ENCODE results near the gene SPRED2.

Gene SPRED2

DNA sequence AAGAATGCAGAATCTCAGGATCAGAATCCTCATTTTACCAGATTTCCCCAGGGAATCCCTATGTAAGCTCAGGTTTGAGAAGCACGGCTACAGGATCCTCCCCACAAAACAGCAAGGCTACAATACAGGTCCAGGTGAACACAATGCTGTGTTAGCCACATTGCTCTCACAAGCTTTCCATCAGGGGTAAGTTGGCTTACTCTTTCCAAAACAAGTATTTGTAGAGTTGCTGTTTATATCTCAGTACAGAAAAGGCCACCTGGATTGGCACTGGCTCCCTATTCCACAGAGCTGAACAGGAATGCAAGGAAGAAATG lies 11.0 kb downstream of the SPRED2 start:
- Histone ChIP-seq H3K4me3 (ENCODE audit: insufficient read length, low read depth) (no peak overlapping the region), H3K9me3 (ENCODE audit: insufficient read depth, low read length) (no peaks in the 10 kb centered on the region), H3K27me3 (ENCODE audit: insufficient read depth, insufficient read length) (no peaks in the 10 kb centered on the region), H3K36me3 (ENCODE audit: insufficient read depth, insufficient read length, low read length) (no peaks in the 10 kb centered on the region), H3K4me1 (ENCODE audit: insufficient read depth, insufficient read length) (no peaks in the 10 kb centered on the region), H3K9ac (ENCODE audit: insufficient read length, low read depth) (no peak overlapping the region)
- DNase-seq (ENCODE audit: low read depth, low spot score) = no peak
- no peak for TF ChIP-seq ZNF274 (IDR thresholded peaks at IDR 0.05; ENCODE audit: low read depth, low read length)

DNA sequence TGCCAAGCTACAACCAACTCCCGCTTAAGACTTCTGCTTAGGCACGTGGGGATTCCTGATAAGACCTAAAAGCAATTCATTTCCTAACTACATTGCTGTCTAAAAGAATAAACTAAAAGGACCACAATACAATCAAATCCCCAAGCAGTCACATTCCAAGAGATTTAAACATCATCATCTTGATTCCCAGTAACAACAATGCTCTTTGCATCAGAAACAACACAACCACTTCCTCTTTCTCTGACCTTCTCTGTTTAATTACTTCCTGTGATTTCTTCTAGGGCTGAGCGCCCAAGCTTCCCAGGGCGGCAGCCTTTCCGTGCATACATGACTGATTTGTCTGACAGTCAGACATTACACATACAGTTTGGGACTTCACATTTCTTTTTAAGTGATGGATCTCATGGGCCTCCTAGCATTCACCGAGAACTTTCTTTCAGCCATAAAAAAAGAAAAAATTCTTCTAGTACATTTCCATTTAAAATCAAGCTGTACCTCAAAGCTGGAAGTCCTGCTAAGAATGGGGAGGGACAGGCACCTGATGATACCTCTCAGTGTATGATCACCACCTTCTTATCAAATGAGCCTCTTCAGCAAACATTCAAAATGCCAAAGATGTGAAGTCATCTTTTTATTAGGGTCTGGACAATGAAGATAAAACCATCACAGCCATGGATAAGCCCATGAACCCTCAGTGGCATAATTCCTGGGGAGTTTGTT lies 11.5 kb downstream of the SPRED2 start:
- no peak for DNase-seq (ENCODE audit: low read depth, low spot score)
- H3K4me3 ChIP-seq (ENCODE audit: insufficient read length, low read depth) = no peak overlapping the region
- H3K9ac ChIP-seq (ENCODE audit: insufficient read length, low read depth) = no peak overlapping the region
- TF ChIP-seq ZNF274 (IDR thresholded peaks at IDR 0.05; ENCODE audit: low read depth, low read length) = no peak
- no peak for TF ChIP-seq SUZ12 (IDR thresholded peaks at IDR 0.05; ENCODE audit: extremely low read depth, insufficient read depth, insufficient read length)
- no peak for TF ChIP-seq YY1 (IDR thresholded peaks at IDR 0.05; ENCODE audit: insufficient read depth, insufficient read length)
- no peaks in the 10 kb centered on the region for H3K27me3 ChIP-seq (ENCODE audit: insufficient read depth, insufficient read length)
- no peaks in the 10 kb centered on the region for H3K36me3 ChIP-seq (ENCODE audit: insufficient read depth, insufficient read length, low read length)
- H3K4me1 ChIP-seq (ENCODE audit: insufficient read depth, insufficient read length) = no peaks in the 10 kb centered on the region
- no peaks in the 10 kb centered on the region for H3K9me3 ChIP-seq (ENCODE audit: insufficient read depth, low read length)

DNA sequence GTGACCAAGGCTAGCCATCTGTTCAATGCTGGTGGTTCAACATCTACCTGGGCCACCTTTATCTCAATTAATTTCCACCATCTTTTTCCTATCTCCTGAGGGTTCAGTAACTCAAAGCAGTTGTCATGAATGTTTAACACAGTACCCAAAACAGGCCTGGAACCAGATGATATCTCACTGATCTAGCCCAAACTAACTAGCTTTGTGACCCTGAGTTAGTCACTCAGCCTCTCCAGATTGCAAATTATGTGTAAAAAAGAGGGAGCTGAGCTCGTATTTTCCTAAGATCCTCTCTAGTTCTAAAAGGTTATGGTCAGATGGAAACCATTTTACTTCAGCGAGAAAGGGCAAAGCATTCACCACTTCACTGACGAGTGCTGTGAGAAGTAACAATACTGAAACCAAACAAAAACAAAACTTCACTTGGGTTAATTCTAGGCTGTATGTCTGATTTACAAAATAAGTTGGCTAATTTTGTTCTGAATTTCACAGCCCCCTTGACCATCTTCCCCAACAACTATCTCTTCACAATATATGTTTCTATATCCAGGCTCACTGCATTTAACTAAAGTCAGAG lies 14.8 kb downstream of the SPRED2 start:
- TF ChIP-seq SUZ12 (IDR thresholded peaks at IDR 0.05; ENCODE audit: extremely low read depth, insufficient read depth, insufficient read length) (no peak), ZNF274 (IDR thresholded peaks at IDR 0.05; ENCODE audit: low read depth, low read length) (no peak), YY1 (IDR thresholded peaks at IDR 0.05; ENCODE audit: insufficient read depth, insufficient read length) (no peak)
- no peak for DNase-seq (ENCODE audit: low read depth, low spot score)
- Histone ChIP-seq H3K4me1 (ENCODE audit: insufficient read depth, insufficient read length) (no peaks in the 10 kb centered on the region), H3K9ac (ENCODE audit: insufficient read length, low read depth) (no peak overlapping the region), H3K27me3 (ENCODE audit: insufficient read depth, insufficient read length) (no peaks in the 10 kb centered on the region), H3K36me3 (ENCODE audit: insufficient read depth, insufficient read length, low read length) (no peaks in the 10 kb centered on the region), H3K9me3 (ENCODE audit: insufficient read depth, low read length) (no peaks in the 10 kb centered on the region), H3K4me3 (ENCODE audit: insufficient read length, low read depth) (no peak overlapping the region)

DNA sequence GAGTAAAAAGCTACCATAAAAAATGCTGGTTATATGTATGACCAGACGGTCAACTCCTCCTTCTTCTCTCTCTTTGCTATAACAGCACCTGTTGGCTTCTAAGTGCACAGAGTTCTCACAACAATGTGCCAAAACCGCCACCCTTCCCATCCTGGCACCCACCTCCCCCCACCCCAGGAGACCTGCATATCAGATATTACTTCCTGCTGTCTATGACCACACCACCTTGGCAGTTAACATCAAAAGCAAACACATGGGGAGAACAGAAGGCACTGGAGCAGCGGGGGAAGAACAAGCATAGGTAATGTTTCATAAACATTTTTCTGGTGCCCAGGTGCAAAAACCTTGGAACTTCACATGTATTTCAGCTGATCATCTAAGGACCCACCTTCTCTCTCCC lies 15.5 kb downstream of the SPRED2 start:
- no peak for DNase-seq (ENCODE audit: low read depth, low spot score)
- Histone ChIP-seq H3K4me3 (ENCODE audit: insufficient read length, low read depth) (no peak overlapping the region), H3K4me1 (ENCODE audit: insufficient read depth, insufficient read length) (no peaks in the 10 kb centered on the region), H3K27me3 (ENCODE audit: insufficient read depth, insufficient read length) (no peaks in the 10 kb centered on the region), H3K9me3 (ENCODE audit: insufficient read depth, low read length) (no peaks in the 10 kb centered on the region), H3K9ac (ENCODE audit: insufficient read length, low read depth) (no peak overlapping the region), H3K36me3 (ENCODE audit: insufficient read depth, insufficient read length, low read length) (no peaks in the 10 kb centered on the region)
- TF ChIP-seq SUZ12 (IDR thresholded peaks at IDR 0.05; ENCODE audit: extremely low read depth, insufficient read depth, insufficient read length) = no peak
- TF ChIP-seq ZNF274 (IDR thresholded peaks at IDR 0.05; ENCODE audit: low read depth, low read length) = no peak
- no peak for TF ChIP-seq YY1 (IDR thresholded peaks at IDR 0.05; ENCODE audit: insufficient read depth, insufficient read length)

DNA sequence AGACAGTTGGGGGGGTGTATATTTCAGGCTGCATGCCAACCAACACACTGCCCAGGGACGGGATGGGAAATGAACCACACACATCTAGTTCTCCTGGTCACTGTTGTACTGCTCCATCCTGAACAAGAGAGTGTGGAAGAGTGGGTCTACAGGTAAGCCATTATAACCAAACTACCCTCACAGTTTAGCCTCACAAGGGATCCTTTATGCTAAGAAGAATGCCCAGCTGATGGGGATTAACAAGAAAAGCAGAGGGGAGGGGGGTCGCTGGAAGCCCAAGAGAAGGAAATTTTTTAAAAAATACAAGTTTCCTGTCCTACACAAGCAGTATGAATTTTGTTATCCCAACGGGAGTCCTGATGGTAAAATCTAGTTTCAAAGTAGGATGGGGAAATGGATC lies 16.1 kb downstream of the SPRED2 start:
- Histone ChIP-seq H3K9me3 (ENCODE audit: insufficient read depth, low read length) (no peaks in the 10 kb centered on the region), H3K36me3 (ENCODE audit: insufficient read depth, insufficient read length, low read length) (no peaks in the 10 kb centered on the region), H3K4me3 (ENCODE audit: insufficient read length, low read depth) (no peak overlapping the region), H3K9ac (ENCODE audit: insufficient read length, low read depth) (no peak overlapping the region), H3K4me1 (ENCODE audit: insufficient read depth, insufficient read length) (no peaks in the 10 kb centered on the region), H3K27me3 (ENCODE audit: insufficient read depth, insufficient read length) (no peaks in the 10 kb centered on the region)
- TF ChIP-seq ZNF274 (IDR thresholded peaks at IDR 0.05; ENCODE audit: low read depth, low read length) (no peak), SUZ12 (IDR thresholded peaks at IDR 0.05; ENCODE audit: extremely low read depth, insufficient read depth, insufficient read length) (no peak), YY1 (IDR thresholded peaks at IDR 0.05; ENCODE audit: insufficient read depth, insufficient read length) (no peak)
- no peak for DNase-seq (ENCODE audit: low read depth, low spot score)

DNA sequence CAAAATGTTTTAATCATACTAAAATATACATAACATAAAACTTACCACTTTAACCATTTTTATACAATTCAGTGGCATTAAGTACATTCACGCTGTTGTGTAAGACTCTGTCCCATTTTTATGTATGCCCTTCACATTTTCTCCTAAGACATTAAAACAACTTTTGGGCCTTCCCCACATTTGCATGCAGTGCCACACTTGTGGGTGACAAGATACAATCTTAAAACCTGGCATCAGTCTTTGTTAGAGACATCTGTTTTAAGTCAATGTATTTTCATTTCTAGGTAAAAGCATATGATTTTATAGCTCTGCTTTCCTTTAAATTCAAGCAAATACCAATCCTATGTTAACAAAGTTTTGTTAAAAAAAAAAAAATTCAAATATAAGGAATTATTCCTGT lies 17.3 kb downstream of the SPRED2 start:
- no peak overlapping the region for H3K9ac ChIP-seq (ENCODE audit: insufficient read length, low read depth)
- TF ChIP-seq YY1 (IDR thresholded peaks at IDR 0.05; ENCODE audit: insufficient read depth, insufficient read length) = no peak
- TF ChIP-seq ZNF274 (IDR thresholded peaks at IDR 0.05; ENCODE audit: low read depth, low read length) = no peak
- no peak for TF ChIP-seq SUZ12 (IDR thresholded peaks at IDR 0.05; ENCODE audit: extremely low read depth, insufficient read depth, insufficient read length)
- no peaks in the 10 kb centered on the region for H3K9me3 ChIP-seq (ENCODE audit: insufficient read depth, low read length)
- no peak overlapping the region for H3K4me3 ChIP-seq (ENCODE audit: insufficient read length, low read depth)
- H3K36me3 ChIP-seq (ENCODE audit: insufficient read depth, insufficient read length, low read length) = no peaks in the 10 kb centered on the region
- H3K27me3 ChIP-seq (ENCODE audit: insufficient read depth, insufficient read length) = no peaks in the 10 kb centered on the region
- H3K4me1 ChIP-seq (ENCODE audit: insufficient read depth, insufficient read length) = no peaks in the 10 kb centered on the region
- no peak for DNase-seq (ENCODE audit: low read depth, low spot score)

DNA sequence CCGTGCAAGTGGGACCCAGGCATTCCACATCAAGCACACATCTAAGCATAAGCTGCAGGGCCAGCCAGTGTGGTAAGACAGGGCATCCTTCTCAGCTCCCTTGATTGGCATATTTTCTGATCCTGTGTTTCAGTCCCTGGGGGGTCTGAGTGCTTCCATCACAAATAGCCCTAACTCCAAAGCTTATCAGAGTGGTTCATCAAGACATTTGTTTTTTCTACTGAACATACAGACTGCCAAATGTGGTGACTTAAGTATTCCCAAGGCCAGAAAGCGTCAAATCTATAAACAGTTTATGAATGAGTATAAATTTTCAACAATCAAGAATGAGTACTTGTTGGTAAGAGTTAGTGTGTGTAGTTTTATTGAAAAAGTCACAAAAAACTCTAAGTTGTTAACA lies 18.8 kb downstream of the SPRED2 start:
- Histone ChIP-seq H3K9ac (ENCODE audit: insufficient read length, low read depth) (no peak overlapping the region), H3K27me3 (ENCODE audit: insufficient read depth, insufficient read length) (no peaks in the 10 kb centered on the region), H3K9me3 (ENCODE audit: insufficient read depth, low read length) (no peaks in the 10 kb centered on the region), H3K4me1 (ENCODE audit: insufficient read depth, insufficient read length) (no peaks in the 10 kb centered on the region), H3K4me3 (ENCODE audit: insufficient read length, low read depth) (no peak overlapping the region), H3K36me3 (ENCODE audit: insufficient read depth, insufficient read length, low read length) (no peaks in the 10 kb centered on the region)
- DNase-seq (ENCODE audit: low read depth, low spot score) = no peak
- TF ChIP-seq YY1 (IDR thresholded peaks at IDR 0.05; ENCODE audit: insufficient read depth, insufficient read length) (no peak), SUZ12 (IDR thresholded peaks at IDR 0.05; ENCODE audit: extremely low read depth, insufficient read depth, insufficient read length) (no peak), ZNF274 (IDR thresholded peaks at IDR 0.05; ENCODE audit: low read depth, low read length) (no peak)
